NCI-H146 (cell line): Measurements from ENCODE around the gene BTF3L4.
"Not testable (repeated sequence)": the region's sequence is repeated elsewhere in the genome, so short reads cannot be mapped to it uniquely, and the experiment has no call there.

Experiments used
- DNase-seq: peaks from one replicate; lab custom pipeline; 2025; lab: John Stamatoyannopoulos, UW

BTF3L4 gene

DNA sequence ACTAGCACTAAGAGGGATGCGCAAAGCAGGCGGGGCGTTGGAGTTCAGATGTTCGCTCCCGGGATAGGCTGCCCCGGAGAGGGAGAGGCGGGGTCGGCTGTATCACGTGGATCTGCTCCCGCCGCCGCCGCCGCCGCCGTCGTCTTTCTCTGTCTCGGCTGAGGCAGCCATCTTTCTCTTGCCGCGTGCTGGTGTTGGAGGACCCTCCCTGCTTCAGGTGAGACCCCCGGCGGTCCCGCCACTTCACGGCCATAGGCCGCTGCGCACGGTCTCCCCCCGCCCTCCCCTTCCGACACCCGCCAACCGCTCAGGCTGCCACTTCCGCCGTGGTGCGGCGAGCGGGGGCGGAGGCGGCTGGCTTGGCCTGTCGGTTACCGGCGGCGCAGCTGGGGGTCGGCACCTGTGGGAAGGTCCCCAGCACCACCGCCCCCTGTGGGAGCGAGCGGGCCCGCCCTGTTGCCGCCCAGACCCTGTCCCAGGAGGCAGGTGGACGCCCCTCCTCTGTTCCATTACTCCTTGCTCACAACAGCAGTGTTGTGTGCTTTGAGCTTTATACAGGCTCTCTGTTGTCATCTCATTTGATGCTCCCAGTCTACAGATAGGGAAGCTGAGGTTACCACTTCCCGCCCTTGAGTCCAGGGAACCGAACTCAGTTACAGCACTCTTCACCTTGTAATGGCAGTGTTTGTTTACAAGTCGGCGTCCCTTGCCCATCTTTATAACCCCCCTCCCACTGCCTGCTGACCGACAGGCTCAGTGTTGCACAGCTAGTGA is at the start of gene BTF3L4:
Gene BTF3L4, plus strand, starts transcription at position 133 of the 774 bp plus-strand sequence. CDS start 3,553 bp downstream, outside the sequence.
- DNase-seq = peak; percentile 96

- DNase-seq = no peak
Observed at GRCh38 chr1:52007215-52008002, 48.7 kb upstream of the BTF3L4 start.

DNA sequence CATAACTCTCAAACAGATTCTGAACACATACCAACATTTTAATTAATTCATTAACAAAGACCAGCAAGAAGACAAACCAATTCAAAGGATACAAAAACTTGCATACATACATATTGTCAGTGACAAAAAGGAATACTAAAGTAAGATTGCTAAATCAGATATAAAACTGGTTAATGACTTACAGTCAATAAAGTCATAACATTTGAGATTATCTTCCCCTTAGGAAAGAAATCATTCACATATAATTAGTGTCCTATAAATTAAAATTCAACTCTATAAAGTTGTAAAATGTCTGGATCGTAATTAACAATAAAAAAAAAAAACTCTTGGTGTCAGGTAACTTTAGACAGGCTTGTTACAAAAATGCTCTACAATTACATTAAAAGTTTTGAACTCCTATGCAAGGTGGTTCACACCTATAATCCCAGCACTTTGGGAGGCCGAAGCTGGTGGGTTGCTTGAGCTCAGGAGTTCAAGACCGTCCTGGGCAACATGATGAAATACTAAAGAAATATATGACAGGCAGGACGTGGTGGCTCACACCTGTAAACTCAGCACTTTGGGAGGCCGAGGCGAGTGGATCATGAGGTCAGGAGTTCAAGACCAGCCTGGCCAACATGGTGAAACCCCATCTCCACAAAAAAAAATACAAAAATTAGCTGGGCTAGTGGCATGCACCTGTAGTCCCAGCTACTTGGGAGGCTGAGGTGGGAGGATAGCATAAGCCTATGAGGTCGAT is 47.9 kb upstream of the BTF3L4 start:
- no peak for DNase-seq

GRCh38 chr1:52022133-52022532 is 34.0 kb upstream of the BTF3L4 start:
- no peak for DNase-seq

DNA sequence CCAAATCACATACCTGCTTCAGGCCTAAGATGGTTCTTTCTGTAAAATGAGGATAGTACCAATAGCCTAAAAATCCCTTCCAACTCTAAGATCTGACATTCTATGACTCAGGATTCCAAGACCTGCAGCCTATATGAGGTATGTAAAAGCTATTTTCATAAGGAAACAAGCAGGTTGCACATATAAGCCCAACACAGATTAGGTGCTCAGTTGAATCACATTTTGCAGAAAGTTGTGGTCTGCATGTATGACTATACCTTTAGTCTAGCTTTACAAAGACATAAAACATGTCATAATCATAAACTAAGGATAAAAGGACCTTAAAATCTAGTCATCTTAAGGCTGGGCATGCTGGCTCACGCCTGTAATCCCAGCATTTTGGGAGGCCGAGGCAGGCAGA is 29.8 kb upstream of the BTF3L4 start:
- DNase-seq = no peak

- no peak for DNase-seq
Observed at GRCh38 chr1:52028328-52028727, 27.8 kb upstream of the BTF3L4 start.

DNA sequence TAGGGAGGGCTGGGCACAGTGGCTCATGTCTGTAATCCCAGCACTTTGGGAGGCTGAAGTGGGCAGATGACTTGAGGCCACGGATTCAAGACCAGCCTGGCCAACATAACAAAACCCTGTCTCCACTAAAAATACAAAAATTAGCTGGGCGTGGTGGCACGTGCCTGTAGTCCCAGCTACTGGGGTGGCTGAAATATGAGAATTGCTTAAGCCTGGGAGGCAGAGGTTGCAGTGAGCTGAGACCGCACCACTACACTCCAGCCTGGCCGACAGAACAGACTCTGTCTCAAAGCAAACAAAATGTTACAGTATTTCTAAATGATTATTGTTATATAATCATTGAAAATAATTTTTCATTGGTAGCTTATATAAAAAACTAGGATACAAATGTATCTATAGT is 27.3 kb upstream of the BTF3L4 start:
- not testable (repeated sequence) for DNase-seq

DNA sequence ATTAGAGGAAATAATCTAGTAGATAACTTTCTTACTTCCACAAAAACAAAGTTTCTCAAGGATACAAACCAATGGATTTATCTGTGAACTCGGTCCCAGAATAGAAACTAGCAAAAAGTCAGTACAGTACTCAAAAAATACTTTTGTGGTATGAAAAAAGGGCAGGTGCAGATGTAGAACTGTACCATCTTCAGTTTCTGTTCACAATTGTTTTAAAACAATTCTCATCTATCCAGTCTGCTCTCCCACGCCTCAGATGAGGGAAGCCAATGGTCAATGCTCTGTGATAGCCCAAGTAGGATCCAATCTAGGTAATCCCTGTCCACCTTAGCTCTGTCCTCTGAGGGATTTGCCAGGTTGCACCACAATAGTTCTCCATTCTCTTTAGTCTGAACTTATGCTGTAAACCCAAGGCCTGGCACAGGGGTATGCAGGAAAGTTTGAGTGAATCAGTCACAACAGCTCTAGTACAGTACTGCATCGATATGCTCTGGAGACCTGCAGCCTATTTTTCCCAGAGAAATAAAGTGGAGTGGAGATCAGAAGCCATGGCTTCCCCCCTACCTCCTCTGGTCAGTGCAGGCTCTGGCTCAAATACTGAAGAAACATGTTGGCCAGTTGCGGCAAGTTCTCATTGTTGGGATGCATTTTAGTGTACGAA is 23.8 kb upstream of the BTF3L4 start:
- DNase-seq = no peak

GRCh38 chr1:52032785-52033131 is 23.3 kb upstream of the BTF3L4 start:
- DNase-seq = peak; percentile 29

DNA sequence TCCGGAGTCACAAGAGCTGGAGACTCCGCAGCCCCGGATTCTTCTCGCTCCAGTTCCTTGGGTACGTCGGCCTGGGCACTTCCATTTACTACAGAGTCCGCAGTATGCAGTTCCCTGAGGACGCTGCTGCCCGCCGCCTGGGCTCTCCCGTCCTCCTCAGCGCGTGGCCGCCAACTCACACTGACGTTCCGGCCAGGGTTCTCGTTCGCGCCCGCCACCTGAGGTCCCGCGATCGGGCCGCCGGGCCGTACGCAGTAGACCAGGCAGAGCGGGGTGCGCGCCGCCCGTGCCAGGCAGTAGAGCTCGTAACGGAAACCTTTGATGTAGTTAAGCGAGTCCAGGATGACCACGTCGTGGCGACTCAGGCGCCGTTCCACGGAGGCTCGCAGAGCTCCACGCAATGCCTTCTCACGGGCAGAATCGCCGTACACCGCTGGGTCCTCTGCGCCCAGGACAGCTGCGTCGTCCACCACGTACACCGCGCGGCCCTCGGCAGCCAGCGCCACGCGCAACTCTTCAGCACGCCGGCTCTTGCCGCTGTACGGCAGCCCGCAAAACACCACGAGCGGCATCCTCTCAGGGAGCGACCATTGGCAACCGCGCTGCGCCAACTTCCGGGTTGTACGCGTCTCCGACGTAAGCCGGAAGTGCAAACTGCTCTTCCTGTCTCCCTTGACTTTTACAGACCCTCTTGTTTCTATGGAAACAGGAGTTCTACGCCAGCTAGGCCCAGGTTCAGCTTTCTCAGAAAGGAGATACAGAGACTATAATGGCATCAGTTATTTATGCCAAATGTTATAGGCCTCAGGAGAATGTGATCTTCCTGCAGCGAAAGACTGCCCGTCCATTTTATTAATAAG is 22.7 kb upstream of the BTF3L4 start, which contains the start of gene KTI12:
Gene KTI12, minus strand, starts transcription at position 621 of the 860 bp plus-strand sequence. Its CDS starts 49 bp downstream, at position 572.
- DNase-seq = peak; percentile 92

- no peak for DNase-seq
Observed at GRCh38 chr1:52034050-52034384, 22.1 kb upstream of the BTF3L4 start.

DNA sequence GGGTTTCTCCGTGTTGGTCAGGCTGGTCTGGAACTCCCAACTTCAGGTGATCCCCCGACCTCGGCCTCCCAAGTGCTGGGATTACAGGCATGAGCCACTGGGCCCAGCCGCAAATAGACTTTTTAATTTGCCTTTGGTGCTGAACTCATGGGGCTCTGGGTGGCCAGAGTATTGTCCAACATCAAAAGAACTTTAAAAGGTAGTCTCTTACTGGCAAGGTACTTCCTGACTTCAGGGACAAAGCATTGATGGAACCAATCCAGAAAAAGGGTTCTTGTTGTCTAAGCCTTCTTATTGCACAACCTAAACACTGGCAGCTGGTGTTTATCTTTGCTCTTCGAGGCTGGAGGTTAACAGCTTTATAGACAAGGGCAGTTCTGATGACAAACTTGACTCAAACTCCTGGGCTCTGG is 18.7 kb upstream of the BTF3L4 start:
- no peak for DNase-seq

- DNase-seq = no peak
Observed at GRCh38 chr1:52037909-52038308, 18.2 kb upstream of the BTF3L4 start.

DNA sequence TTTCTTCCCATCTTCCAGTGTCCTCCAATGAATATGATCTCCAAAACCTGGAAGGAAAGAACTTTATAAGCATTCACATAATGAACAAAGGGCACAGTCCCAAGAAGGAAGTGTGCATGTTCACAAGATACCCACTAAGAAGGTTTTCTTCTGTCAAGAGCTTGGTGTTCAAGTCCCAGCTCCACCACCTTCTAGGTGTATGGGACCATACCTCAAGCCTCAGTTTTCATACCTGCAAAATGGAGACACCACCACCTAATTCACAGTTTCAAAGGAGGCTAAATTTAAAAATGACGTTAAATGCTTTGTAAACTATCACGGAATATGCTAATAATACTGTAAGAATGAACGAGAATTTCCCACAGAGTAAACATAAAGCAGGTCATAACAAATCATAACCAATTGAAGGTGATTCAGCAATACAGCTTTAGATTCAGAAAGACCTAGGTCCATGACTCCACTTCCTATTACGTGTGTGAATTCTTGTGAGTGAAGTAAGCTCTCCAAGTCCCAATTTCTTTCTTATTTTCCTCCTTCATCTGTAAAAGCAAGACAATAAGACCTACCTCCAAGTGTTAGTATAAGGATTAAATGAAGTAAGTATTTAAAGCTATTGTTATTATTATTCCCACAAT is 14.4 kb upstream of the BTF3L4 start:
- no peak for DNase-seq

- no peak for DNase-seq
Observed at GRCh38 chr1:52045236-52045635, 10.9 kb upstream of the BTF3L4 start.

DNA sequence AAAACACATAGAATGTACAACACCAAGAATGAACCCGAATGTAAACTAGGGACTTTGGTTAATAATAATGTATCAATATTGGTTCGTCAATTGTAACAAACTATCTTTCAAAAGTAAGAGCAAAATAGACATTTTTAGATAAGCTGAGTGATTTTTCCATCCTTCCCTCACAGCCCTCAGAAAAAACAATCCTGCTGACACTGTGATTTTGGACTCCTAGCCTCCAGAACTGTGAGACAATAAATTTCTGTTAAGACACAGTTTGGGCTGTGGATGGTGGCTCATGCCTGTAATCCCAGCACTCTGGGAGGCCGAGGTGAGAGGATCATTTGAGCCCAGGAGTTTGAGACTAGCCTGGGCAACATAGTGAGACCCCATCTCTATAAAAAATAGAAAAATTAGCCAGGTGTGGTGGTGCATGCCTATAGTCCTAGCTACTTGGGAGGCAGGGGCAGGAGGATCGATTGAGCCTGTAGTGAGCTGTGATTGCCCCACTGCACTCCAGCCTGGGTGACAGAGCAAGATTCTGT is 10.4 kb upstream of the BTF3L4 start:
- DNase-seq = not testable (repeated sequence)

GRCh38 chr1:52049337-52049736 is 6.8 kb upstream of the BTF3L4 start:
- not testable (repeated sequence) for DNase-seq

DNA sequence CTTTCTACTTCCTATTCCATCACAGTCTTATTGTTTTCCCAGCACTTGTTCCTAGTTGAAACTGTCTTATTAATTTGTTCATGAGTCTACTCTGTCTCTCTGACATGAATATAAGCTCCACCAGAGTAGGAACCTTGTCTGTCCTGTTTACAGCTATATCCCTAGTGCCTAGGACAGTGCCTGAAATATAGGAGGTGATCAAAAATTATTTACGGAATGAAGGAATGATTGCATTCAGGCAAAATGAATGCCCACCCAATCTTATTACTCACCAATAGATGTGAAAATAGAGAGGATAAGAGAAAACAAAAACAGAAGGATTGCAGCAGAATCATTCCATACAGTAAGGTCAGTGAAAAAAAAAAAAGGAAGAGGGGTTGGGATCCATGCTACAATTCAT is 2.2 kb upstream of the BTF3L4 start:
- no peak for DNase-seq

GRCh38 chr1:52054496-52055065 is 1.5 kb upstream of the BTF3L4 start:
- DNase-seq = no peak
